HepG2 (cell line): ENCODE data around the gene SYMPK. TPM values are rescaled to one million over a fixed set of nuclear protein-coding genes. Genes with fewer than 3 reads are reported as not detected.
A peak's percentile ranks its signal among the peaks of the same experiment; 100 is the strongest.

Experiments
- ATAC-seq: fragments of 200-7000 bp; cut with Tn5 transposase; 3 replicates; pipeline ENCODE4 v1.9.1; 2020; ENCODE audit warnings: mild to moderate bottlenecking, moderate library complexity
- BruUV-seq: library from RNA; stranded (reverse); fragments of 400-500 nt; replicated peaks from 2 replicates; lab custom pipeline; 2021; lab: Mats Ljungman, UMichigan
- CTCF ChIA-PET: fragments of 300-600 bp; formaldehyde crosslinking; extraction: SDS; loops from one replicate; lab custom pipeline; 2021; ENCODE audit warnings: low total read pairs, inconsistent platforms, low intra/inter-chr PET ratio; lab: Yijun Ruan, JAX
- POLR2A ChIA-PET: fragments of 350-600 bp; sonication (Branson Sonifier 250); formaldehyde crosslinking; loops from one replicate; lab custom pipeline; 2020; ENCODE audit warnings: antibody characterized with exemption, inconsistent platforms; lab: Yijun Ruan, JAX
- DNase-seq: peaks from one replicate; pipeline ENCODE4 v3.0.0-alpha.2; 2015; ENCODE audit warnings: low spot score
- FAIRE-seq: peaks from 3 replicates; lab custom pipeline; 2011; peaks lifted over from hg19 to GRCh38; lab: Jason Lieb, UNC
- H2AFZ ChIP-seq: one replicate; pipeline ENCODE4 v1.6.1; 2011; ENCODE audit warnings: low read length, inconsistent platforms
- H3K27ac ChIP-seq: fragments of 300-600 bp; 3 replicates; pipeline ENCODE4 v1.8.0; 2011; ENCODE audit warnings: mixed run types, mild to moderate bottlenecking, mixed read lengths, low read length, inconsistent platforms; ENCODE audit not compliant: insufficient read depth; ENCODE audit errors: extremely low read length
- H3K27me3 ChIP-seq, 2 experiments: fragments of 200-600 bp in 1 of 2; 2 replicates in 1 of 2; 3 replicates in 1 of 2; pipeline versions ENCODE4 v1.6.0 to v1.8.0; 2011; ENCODE audit warnings: low read length in 2 of 2, mild to moderate bottlenecking in 2 of 2, moderate library complexity in 2 of 2, inconsistent platforms in 1 of 2; ENCODE audit not compliant: insufficient read depth in 2 of 2, control insufficient read depth in 1 of 2
- H3K36me3 ChIP-seq, 2 experiments: fragments of 200-600 bp in 1 of 2; replicated peaks in 1 of 2; 2 replicates in 1 of 2; 3 replicates in 1 of 2; pipeline versions ENCODE4 v1.5.1 to v1.8.0; 2011; ENCODE audit warnings: low read length in 2 of 2, inconsistent platforms in 1 of 2; ENCODE audit not compliant: insufficient read depth in 2 of 2, control insufficient read depth in 1 of 2
- H3K4me1 ChIP-seq: 2 replicates; pipeline ENCODE4 v1.5.1; 2012; ENCODE audit warnings: low read length, inconsistent platforms; ENCODE audit not compliant: insufficient read depth
- H3K4me2 ChIP-seq: 2 replicates; pipeline ENCODE4 v1.6.0; 2011; ENCODE audit warnings: low read depth, low read length, inconsistent platforms
- H3K4me3 ChIP-seq, 3 experiments: fragments of 200-600 bp in 1 of 3; sonication (generic), shearing (Covaris generic) in 1 of 3; replicated peaks in 1 of 3; 2 replicates each; pipeline ENCODE4 v1.5.1; 2011 to 2016; ENCODE audit warnings: low read length in 3 of 3, inconsistent platforms in 2 of 3, low read depth in 2 of 3, mild to moderate bottlenecking in 2 of 3, control low read depth in 1 of 3, mixed read lengths in 1 of 3; ENCODE audit not compliant: insufficient read depth in 1 of 3
- H3K79me2 ChIP-seq: one replicate; pipeline ENCODE4 v1.6.1; 2011; ENCODE audit warnings: low read length, inconsistent platforms; ENCODE audit not compliant: insufficient read depth
- H3K9ac ChIP-seq: 2 replicates; pipeline ENCODE4 v1.6.0; 2011; ENCODE audit warnings: mild to moderate bottlenecking, low read depth, low read length, inconsistent platforms; ENCODE audit not compliant: insufficient read depth
- H3K9me3 ChIP-seq: 2 replicates; pipeline ENCODE4 v1.5.1; 2012; ENCODE audit warnings: mild to moderate bottlenecking, low read length
- H4K20me1 ChIP-seq: 2 replicates; pipeline ENCODE4 v1.6.0; 2011; ENCODE audit warnings: inconsistent platforms, mild to moderate bottlenecking, low read length, moderate library complexity; ENCODE audit not compliant: insufficient read depth
- ASH2L ChIP-seq: fragments of 300-600, 200-600 bp; sonication (generic); IDR thresholded peaks from 2 replicates; pipeline ENCODE4 v1.7.0; 2017; ENCODE audit warnings: low read depth, mild to moderate bottlenecking, moderate library complexity, mixed read lengths, low read length; ENCODE audit not compliant: insufficient read length
- FOXA1 ChIP-seq, 2 experiments: fragments of 450-650 bp in 1 of 2; sonication (generic) in 1 of 2; formaldehyde crosslinking in 1 of 2; IDR thresholded peaks; 2 replicates each; pipeline versions ENCODE4 v1.4.0 to v1.6.1; 2016 to 2020; ENCODE audit warnings: missing genetic modification reagents in 1 of 2
- FOXA3 ChIP-seq: IDR thresholded peaks from 2 replicates; pipeline ENCODE4 v1.6.1; 2016; ENCODE audit warnings: missing genetic modification reagents, missing compliant biosample characterization
- HCFC1 ChIP-seq: fragments of 150-350 bp; IDR thresholded peaks from 2 replicates; pipeline ENCODE4 v1.6.1; 2014; ENCODE audit warnings: low read depth, low read length
- HDAC1 ChIP-seq: sonication (generic); formaldehyde crosslinking; IDR thresholded peaks from 2 replicates; pipeline ENCODE4 v1.5.1; 2020; ENCODE audit warnings: mild to moderate bottlenecking, missing genetic modification reagents
- HOXA9 ChIP-seq: sonication (generic); formaldehyde crosslinking; IDR thresholded peaks from 2 replicates; pipeline ENCODE4 v1.8.1; 2022; ENCODE audit warnings: missing genetic modification reagents, mild to moderate bottlenecking, moderate library complexity, borderline replicate concordance
- NR2F6 ChIP-seq, 2 experiments: IDR thresholded peaks; 2 replicates each; pipeline ENCODE4 v1.6.1; 2016; ENCODE audit warnings: antibody characterized with exemption in 1 of 2, mild to moderate bottlenecking in 1 of 2
- POLR2A ChIP-seq, 2 experiments: IDR thresholded peaks; 2 replicates each; pipeline ENCODE4 v1.6.1; 2011; ENCODE audit warnings: low read depth in 2 of 2, low read length in 2 of 2, mild to moderate bottlenecking in 1 of 2, moderate library complexity in 1 of 2; ENCODE audit not compliant: insufficient read depth in 1 of 2
- RBM22 ChIP-seq: fragments of 200-400 bp; formaldehyde crosslinking; optimal IDR thresholded peaks from 2 replicates; pipeline ENCODE3; 2017; ENCODE audit warnings: mild to moderate bottlenecking, low read length, moderate library complexity
- RCOR2 ChIP-seq: IDR thresholded peaks from 2 replicates; pipeline ENCODE4 v1.6.1; 2016; ENCODE audit warnings: missing biosample characterization, missing genetic modification reagents
- SCMH1 ChIP-seq: sonication (generic); formaldehyde crosslinking; IDR thresholded peaks from 2 replicates; pipeline ENCODE4 v1.9.0; 2021; ENCODE audit warnings: missing genetic modification reagents, mild to moderate bottlenecking, borderline replicate concordance
- ZKSCAN5 ChIP-seq: sonication (generic); formaldehyde crosslinking; IDR thresholded peaks from 2 replicates; pipeline ENCODE4 v1.5.1; 2020; ENCODE audit warnings: mild to moderate bottlenecking, missing genetic modification reagents
- ZNF235 ChIP-seq: sonication (generic); formaldehyde crosslinking; IDR thresholded peaks from 2 replicates; pipeline ENCODE4 v1.8.1; 2023; ENCODE audit warnings: mild to moderate bottlenecking, missing genetic modification reagents, borderline replicate concordance
- ZNF292 ChIP-seq: sonication (generic); formaldehyde crosslinking; IDR thresholded peaks from 2 replicates; pipeline ENCODE4 v1.8.1; 2022; ENCODE audit warnings: mild to moderate bottlenecking, low read depth, missing genetic modification reagents, borderline replicate concordance
- ZNF510 ChIP-seq: sonication (generic); formaldehyde crosslinking; IDR thresholded peaks from 2 replicates; pipeline ENCODE4 v1.4.0; 2020; ENCODE audit warnings: low read depth, mild to moderate bottlenecking, missing genetic modification reagents
- ZNF790 ChIP-seq: sonication (generic); formaldehyde crosslinking; IDR thresholded peaks from 2 replicates; pipeline ENCODE4 v1.8.0; 2022; ENCODE audit warnings: missing genetic modification reagents, mild to moderate bottlenecking, borderline replicate concordance
- WGBS: methylation state at CpG from one replicate; pipeline ENCODE4 v1.1.6; 2017; ENCODE audit warnings: low lambda C conversion rate; 5-methylcytosine and 5-hydroxymethylcytosine counted together
- in situ Hi-C: cut with HindIII; loops from 2 replicates; pipeline ENCODE4 v1.10.0; 2017; ENCODE audit warnings: low pct_unique_long_range_greater_than_20kb; ENCODE audit not compliant: extremely low pct_ligation_motif_present
- intact Hi-C: fragments of 100-400 bp; cut with micrococcal nuclease; formaldehyde crosslinking; loops from one replicate; pipeline ENCODE4 v1.10.0; 2022; ENCODE audit not compliant: unreplicated experiment
- polyA plus RNA-seq, 8 experiments: library from polyadenylated mRNA; depleted of rRNA in 3 of 8; stranded (reverse) in 7 of 8; unstranded in 1 of 8; fragments of >200 nt; fragmentation: Illumina TruSeq in 4 of 8; extraction: Trizol in 4 of 8; gene quantifications; 2 replicates each; pipeline versions ENCODE4 v1.2.1 to v1.2.3, GENCODE V29; 2011 to 2016; ENCODE audit warnings: low read depth in 4 of 8, missing spikeins in 1 of 8, mixed read lengths in 1 of 8; ENCODE audit not compliant: insufficient read depth in 1 of 8
- total RNA-seq, 5 experiments: library from RNA; depleted of rRNA; stranded (reverse); fragments of >200 nt; fragmentation: Illumina TruSeq; extraction: Trizol; gene quantifications; 2 replicates each; pipeline ENCODE4 v1.2.3, GENCODE V29; 2016; ENCODE audit warnings: low read depth in 1 of 5
- TF ChIP-seq, protein P1 (sequence below): sonication (generic); formaldehyde crosslinking; IDR thresholded peaks from 2 replicates; pipeline ENCODE4 v1.5.1; 2020; ENCODE audit warnings: mild to moderate bottlenecking, missing genetic modification reagents, moderate library complexity
- TF ChIP-seq, protein P2 (sequence below): sonication (generic); formaldehyde crosslinking; IDR thresholded peaks from 2 replicates; pipeline ENCODE4 v1.5.1; 2020; ENCODE audit warnings: mild to moderate bottlenecking, missing genetic modification reagents, moderate library complexity

SYMPK gene
- total and polyA plus RNA-seq, 2 of the 13 experiments (the other 11 are each of a cell fraction or from before 2014, with no cell fraction given): 21.9 to 55.7 TPM

DNA sequence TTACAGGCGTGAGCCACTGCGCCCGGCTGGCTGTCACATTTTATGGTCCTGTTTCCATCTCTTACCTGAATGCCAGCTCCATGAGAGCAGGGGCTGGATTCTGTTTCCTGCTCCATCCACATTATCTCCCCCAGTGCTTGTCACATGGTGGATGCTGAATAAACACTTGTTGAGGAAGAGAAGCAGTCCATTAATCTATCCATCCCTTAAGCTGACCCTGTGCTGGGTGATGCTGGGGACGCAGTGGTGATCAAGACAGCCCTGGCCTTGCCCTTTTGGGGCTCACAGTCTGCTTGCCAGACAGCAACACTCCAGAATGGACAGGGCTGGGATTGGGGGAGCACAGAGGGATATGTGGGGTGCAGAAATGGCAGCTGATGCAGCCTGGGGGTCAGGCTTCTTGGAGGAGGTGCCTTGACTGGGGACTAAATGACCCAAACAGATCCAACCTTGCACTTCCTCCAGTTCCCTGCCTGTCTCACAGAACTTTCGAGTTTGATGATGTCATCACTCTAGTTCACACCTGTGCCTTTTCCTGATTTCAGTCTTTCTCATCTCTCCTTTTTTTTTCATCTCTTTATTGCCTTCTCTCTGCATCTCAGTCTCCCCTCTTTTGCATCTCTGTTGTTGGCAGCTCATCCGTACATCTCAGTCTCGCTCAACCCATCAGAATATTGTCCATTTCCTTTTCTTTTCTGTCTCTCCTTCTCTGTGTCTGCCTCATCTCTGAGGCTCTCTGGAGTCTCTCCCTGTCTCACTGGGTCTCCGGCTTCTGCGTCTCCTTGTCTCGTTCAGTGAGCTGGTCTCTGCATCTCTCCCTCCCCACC lies 18.3 kb upstream of the SYMPK start:
- H3K4me1 ChIP-seq: peaks cover 78% of the 10 kb centered on the region
- H3K4me3 ChIP-seq: peak overlapping the region; percentile 5 to 75 (median 58); a peak in 5 of 6 replicates
- H3K9ac ChIP-seq: peak overlapping the region; percentile 78; the same call in 1 of the 2 replicates
- H3K36me3 ChIP-seq: no peaks in the 10 kb centered on the region
- intact Hi-C loops: no loop called here
- CTCF ChIA-PET: interaction anchor here (5.3 kb wide), 1 partner anchor 17 kb away, joined by 263 read pairs; the partner anchor contains the start of genes FOXA3 and SYMPK
- ATAC-seq (no peak), DNase-seq (no peak), FAIRE-seq (peak; percentile 21)
- H3K27me3 ChIP-seq: no peaks in the 10 kb centered on the region
- H3K4me2 ChIP-seq: peak overlapping the region; percentile 94
- BruUV-seq: no TSS peak
- POLR2A ChIA-PET: interaction anchor here (0.7 to 10.3 kb wide), 11 partner anchors 13 to 114 kb away, joined by 3 to 388 read pairs (median 7); partner anchors contain the start of genes CCDC61, FOXA3, MYPOP and SIX5
- peaks cover 15% of the 10 kb centered on the region for H3K79me2 ChIP-seq
- no peaks in the 10 kb centered on the region for H3K9me3 ChIP-seq
- H2AFZ ChIP-seq: no peak overlapping the region
- H3K27ac ChIP-seq: peak overlapping the region; percentile 87
- in situ Hi-C loops: no loop called here
- no peaks in the 10 kb centered on the region for H4K20me1 ChIP-seq
- 34% methylated on average over 10 of the region's 10 CpGs for WGBS
- peak; percentile 10; the same call in 1 of the 2 replicates for TF ChIP-seq FOXA3 (CRISPR knock-in tag)
- TF ChIP-seq HOXA9 (CRISPR knock-in tag): 0 out of 2 replicates have a peak, but pooled peaks have one; percentile 12
- TF ChIP-seq, protein P1, sequence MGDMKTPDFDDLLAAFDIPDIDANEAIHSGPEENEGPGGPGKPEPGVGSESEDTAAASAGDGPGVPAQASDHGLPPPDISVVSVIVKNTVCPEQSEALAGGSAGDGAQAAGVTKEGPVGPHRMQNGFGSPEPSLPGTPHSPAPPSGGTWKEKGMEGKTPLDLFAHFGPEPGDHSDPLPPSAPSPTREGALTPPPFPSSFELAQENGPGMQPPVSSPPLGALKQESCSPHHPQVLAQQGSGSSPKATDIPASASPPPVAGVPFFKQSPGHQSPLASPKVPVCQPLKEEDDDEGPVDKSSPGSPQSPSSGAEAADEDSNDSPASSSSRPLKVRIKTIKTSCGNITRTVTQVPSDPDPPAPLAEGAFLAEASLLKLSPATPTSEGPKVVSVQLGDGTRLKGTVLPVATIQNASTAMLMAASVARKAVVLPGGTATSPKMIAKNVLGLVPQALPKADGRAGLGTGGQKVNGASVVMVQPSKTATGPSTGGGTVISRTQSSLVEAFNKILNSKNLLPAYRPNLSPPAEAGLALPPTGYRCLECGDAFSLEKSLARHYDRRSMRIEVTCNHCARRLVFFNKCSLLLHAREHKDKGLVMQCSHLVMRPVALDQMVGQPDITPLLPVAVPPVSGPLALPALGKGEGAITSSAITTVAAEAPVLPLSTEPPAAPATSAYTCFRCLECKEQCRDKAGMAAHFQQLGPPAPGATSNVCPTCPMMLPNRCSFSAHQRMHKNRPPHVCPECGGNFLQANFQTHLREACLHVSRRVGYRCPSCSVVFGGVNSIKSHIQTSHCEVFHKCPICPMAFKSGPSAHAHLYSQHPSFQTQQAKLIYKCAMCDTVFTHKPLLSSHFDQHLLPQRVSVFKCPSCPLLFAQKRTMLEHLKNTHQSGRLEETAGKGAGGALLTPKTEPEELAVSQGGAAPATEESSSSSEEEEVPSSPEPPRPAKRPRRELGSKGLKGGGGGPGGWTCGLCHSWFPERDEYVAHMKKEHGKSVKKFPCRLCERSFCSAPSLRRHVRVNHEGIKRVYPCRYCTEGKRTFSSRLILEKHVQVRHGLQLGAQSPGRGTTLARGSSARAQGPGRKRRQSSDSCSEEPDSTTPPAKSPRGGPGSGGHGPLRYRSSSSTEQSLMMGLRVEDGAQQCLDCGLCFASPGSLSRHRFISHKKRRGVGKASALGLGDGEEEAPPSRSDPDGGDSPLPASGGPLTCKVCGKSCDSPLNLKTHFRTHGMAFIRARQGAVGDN (CRISPR knock-in tag): peak; percentile 54
- TF ChIP-seq RCOR2 (CRISPR knock-in tag): no peak
- TF ChIP-seq RBM22: no peak
- TF ChIP-seq FOXA1 (IDR thresholded peaks at IDR 0.05): no peak
- TF ChIP-seq FOXA1 (CRISPR knock-in tag; IDR thresholded peaks at IDR 0.05): 0 out of 2 replicates have a peak, but pooled peaks have one; percentile 28
- 0 out of 2 replicates have a peak, but pooled peaks have one; percentile 25 for TF ChIP-seq ZNF292 (CRISPR knock-in tag)
- no peak for TF ChIP-seq NR2F6 (IDR thresholded peaks at IDR 0.05)
- TF ChIP-seq NR2F6 (CRISPR knock-in tag; IDR thresholded peaks at IDR 0.05): 0 out of 2 replicates have a peak, but pooled peaks have one; percentile 7
- TF ChIP-seq, protein P2, sequence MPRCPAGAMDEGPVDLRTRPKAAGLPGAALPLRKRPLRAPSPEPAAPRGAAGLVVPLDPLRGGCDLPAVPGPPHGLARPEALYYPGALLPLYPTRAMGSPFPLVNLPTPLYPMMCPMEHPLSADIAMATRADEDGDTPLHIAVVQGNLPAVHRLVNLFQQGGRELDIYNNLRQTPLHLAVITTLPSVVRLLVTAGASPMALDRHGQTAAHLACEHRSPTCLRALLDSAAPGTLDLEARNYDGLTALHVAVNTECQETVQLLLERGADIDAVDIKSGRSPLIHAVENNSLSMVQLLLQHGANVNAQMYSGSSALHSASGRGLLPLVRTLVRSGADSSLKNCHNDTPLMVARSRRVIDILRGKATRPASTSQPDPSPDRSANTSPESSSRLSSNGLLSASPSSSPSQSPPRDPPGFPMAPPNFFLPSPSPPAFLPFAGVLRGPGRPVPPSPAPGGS (CRISPR knock-in tag): no peak
- no peak for TF ChIP-seq SCMH1 (CRISPR knock-in tag)
- TF ChIP-seq ZKSCAN5 (CRISPR knock-in tag): no peak
- TF ChIP-seq HDAC1: no peak
- TF ChIP-seq ZNF510 (CRISPR knock-in tag): 0 out of 2 replicates have a peak, but pooled peaks have one; percentile 8
- TF ChIP-seq ZNF235 (CRISPR knock-in tag): peak; percentile 52; the same call in 1 of the 2 replicates
- no peak for TF ChIP-seq HCFC1
- no peak for TF ChIP-seq ASH2L
- no peak for TF ChIP-seq ZNF790
- TF ChIP-seq POLR2A (IDR thresholded peaks at IDR 0.05; ENCODE audit: insufficient read depth in 1 of 2, low read depth in 2 of 2, low read length in 2 of 2): 0 out of 4 replicates have a peak, but pooled peaks of 1 of the 2 experiments have one; percentile 17
